Stomach (tissue), 4 donors: ENCODE results near the gene FGF14.

ENCODE experiments used
- CTCF ChIP-seq, 7 experiments: fragments of 450-650 bp in 4 of 7; fragments of 200-600 bp in 3 of 7; sonication (generic) in 3 of 7; IDR thresholded peaks; one replicate each; pipeline ENCODE4 v1.5.1; 2016 to 2019; ENCODE audit warnings: antibody characterized with exemption in 7 of 7, control low read depth in 2 of 7, mild to moderate bottlenecking in 1 of 7
- POLR2A ChIP-seq, 4 donors: fragments of 450-650 bp; IDR thresholded peaks; one replicate each; pipeline ENCODE4 v1.6.1; 2016; ENCODE audit warnings: antibody characterized with exemption in 4 of 4, control low read depth in 2 of 4, mild to moderate bottlenecking in 1 of 4, moderate library complexity in 1 of 4
- POLR2AphosphoS5 ChIP-seq, 3 donors: sonication (generic); formaldehyde crosslinking; IDR thresholded peaks; one replicate each; pipeline ENCODE4 v1.6.1; 2016; ENCODE audit warnings: antibody characterized with exemption in 3 of 3

DNA sequence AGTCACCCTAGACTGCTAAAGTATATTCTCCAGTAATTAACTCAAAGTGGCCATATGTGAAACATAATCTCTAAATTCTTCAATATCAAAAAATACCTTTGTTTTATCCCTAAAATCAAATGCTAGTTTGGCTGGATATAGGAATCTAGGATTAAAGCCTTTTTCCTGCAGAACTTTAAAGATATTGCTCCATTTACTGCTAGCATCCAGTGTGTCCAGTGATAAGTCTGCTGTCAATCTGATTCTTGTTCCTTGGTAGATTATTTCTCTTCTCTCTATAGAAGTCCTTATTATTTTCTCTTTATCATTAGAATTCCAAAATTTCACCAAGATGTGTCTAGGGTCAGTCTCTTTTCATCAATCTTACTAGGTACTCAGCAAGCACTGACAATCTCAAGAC lies 384.6 kb downstream of the FGF14 start:
- no peak for TF ChIP-seq CTCF (IDR thresholded peaks at IDR 0.05)
- TF ChIP-seq POLR2A (IDR thresholded peaks at IDR 0.05), result no peak
- no peak for TF ChIP-seq POLR2AphosphoS5 (IDR thresholded peaks at IDR 0.05)
